ENCODE results near the gene ATP6V1G1. TPM values are rescaled to one million over a fixed set of nuclear protein-coding genes. Genes with fewer than 3 reads are reported as not detected.

The ATP6V1G1 gene
- total and polyA plus RNA-seq, 2 of the 13 experiments (the other 11 are each of a cell fraction or from before 2014, with no cell fraction given), result 108 to 158 TPM

GRCh38 chr9:114629563-114630090 lies 42.1 kb downstream of the ATP6V1G1 start:
- Histone ChIP-seq H3K4me3 (replicated peaks in 1 of 3; ENCODE audit: insufficient read depth in 1 of 3, low read depth in 2 of 3, low read length in 3 of 3) (no peak overlapping the region), H4K20me1 (ENCODE audit: insufficient read depth, low read length) (no peaks in the 10 kb centered on the region), H3K4me2 (ENCODE audit: low read depth, low read length) (no peak overlapping the region), H3K9ac (ENCODE audit: insufficient read depth, low read depth, low read length) (no peak overlapping the region), H3K27me3 (ENCODE audit: control insufficient read depth in 1 of 2, insufficient read depth in 2 of 2, low read length in 2 of 2) (no peaks in the 10 kb centered on the region), H3K79me2 (ENCODE audit: insufficient read depth, low read length) (no peaks in the 10 kb centered on the region), H3K9me3 (ENCODE audit: low read length) (no peaks in the 10 kb centered on the region), H3K4me1 (ENCODE audit: insufficient read depth, low read length) (peaks cover 16% of the 10 kb centered on the region), H3K27ac (ENCODE audit: extremely low read length, insufficient read depth, low read length) (no peak overlapping the region), H2AFZ (ENCODE audit: low read length) (no peak overlapping the region), H3K36me3 (replicated peaks in 1 of 2; ENCODE audit: control insufficient read depth in 1 of 2, insufficient read depth in 2 of 2, low read length in 2 of 2) (peaks cover 4 to 43% of the 10 kb centered on the region in 2 experiments)
- intact Hi-C loops (cut with micrococcal nuclease; ENCODE audit: unreplicated experiment) (no loop called here), in situ Hi-C loops (cut with HindIII; ENCODE audit: extremely low pct_ligation_motif_present, low pct_unique_long_range_greater_than_20kb) (no loop called here)
- FAIRE-seq (no peak), DNase-seq (ENCODE audit: low spot score) (no peak), ATAC-seq (no peak)
- no TSS peak for BruUV-seq (replicated peaks)
- TF ChIP-seq IRX3 (CRISPR knock-in tag; IDR thresholded peaks at IDR 0.05; ENCODE audit: borderline replicate concordance, low read depth) (no peak), ZEB1 (IDR thresholded peaks at IDR 0.05; ENCODE audit: insufficient replicate concordance, low read depth) (no peak), SUZ12 (IDR thresholded peaks at IDR 0.05; ENCODE audit: low read depth, low read length) (no peak), SNRNP70 (IDR thresholded peaks at IDR 0.05; ENCODE audit: low read depth, low read length) (no peak), SATB2 (CRISPR knock-in tag; IDR thresholded peaks at IDR 0.05) (no peak), TFAP4 (IDR thresholded peaks at IDR 0.05; ENCODE audit: borderline replicate concordance, low read depth) (no peak), ZSCAN5A (CRISPR knock-in tag; IDR thresholded peaks at IDR 0.05; ENCODE audit: borderline replicate concordance) (no peak), ZFYVE20 (CRISPR knock-in tag; IDR thresholded peaks at IDR 0.05; ENCODE audit: borderline replicate concordance, low read depth) (no peak), ZFP90 (CRISPR knock-in tag; IDR thresholded peaks at IDR 0.05; ENCODE audit: borderline replicate concordance) (no peak), NKX3-1 (CRISPR knock-in tag; IDR thresholded peaks at IDR 0.05) (no peak), SRSF1 (optimal IDR thresholded peaks at IDR 0.05; ENCODE audit: low read depth, low read length) (no peak)
- 75% methylated on average over 7 of the region's 7 CpGs for WGBS (ENCODE audit: low lambda C conversion rate)
- CTCF ChIA-PET (ENCODE audit: low intra/inter-chr PET ratio, low total read pairs), result no interaction called here
- POLR2A ChIA-PET, result no interaction called here
